Anterior cingulate cortex (tissue), 58 donors: ENCODE data around the gene CRABP2.

Experiments
- DNase-seq, 58 donors: peaks; one replicate each; lab custom pipeline; 2025; lab: John Stamatoyannopoulos, UW

Gene CRABP2

GRCh38 chr1:156675210-156676113 is 29.9 kb downstream of the CRABP2 start:
- peak in 2 of 58 donors; percentile 14 to 17 for DNase-seq

GRCh38 chr1:156673387-156674121 is 31.8 kb downstream of the CRABP2 start:
- peak in 15 of 58 donors; percentile 11 to 45 (median 27) for DNase-seq

- no peak for DNase-seq
These were observed 33.6 kb downstream of the CRABP2 start for GRCh38 chr1:156671804-156672203.

GRCh38 chr1:156670791-156671190 is 34.6 kb downstream of the CRABP2 start:
- no peak for DNase-seq

- no peak for DNase-seq
These were observed 35.0 kb downstream of the CRABP2 start for GRCh38 chr1:156670359-156670758.

- DNase-seq = no peak
These were observed 35.6 kb downstream of the CRABP2 start for GRCh38 chr1:156669794-156670193.

GRCh38 chr1:156668801-156669637 is 36.4 kb downstream of the CRABP2 start:
- DNase-seq = no peak

GRCh38 chr1:156667968-156668709 is 37.2 kb downstream of the CRABP2 start:
- DNase-seq = peak in 2 of 58 donors; percentile 51 to 56

- DNase-seq = peak in 25 of 58 donors; percentile 14 to 79 (median 41)
These were observed 37.8 kb downstream of the CRABP2 start for GRCh38 chr1:156667610-156667967.

GRCh38 chr1:156666862-156667609 is 38.3 kb downstream of the CRABP2 start:
- no peak for DNase-seq

- no peak for DNase-seq
These were observed 39.8 kb downstream of the CRABP2 start for GRCh38 chr1:156665539-156665938.

- DNase-seq = peak in 16 of 58 donors; percentile 13 to 58 (median 31)
These were observed 40.5 kb downstream of the CRABP2 start for GRCh38 chr1:156664767-156665411.

- peak in 2 of 58 donors; percentile 25 to 37 for DNase-seq
These were observed 41.2 kb downstream of the CRABP2 start for GRCh38 chr1:156664046-156664766.

- DNase-seq = peak in 17 of 58 donors; percentile 16 to 55 (median 27)
These were observed 42.2 kb downstream of the CRABP2 start for GRCh38 chr1:156663178-156663577.

GRCh38 chr1:156662800-156663055 is 42.7 kb downstream of the CRABP2 start:
- no peak for DNase-seq

- peak in 43 of 58 donors; percentile 18 to 87 (median 61) for DNase-seq
These were observed 43.2 kb downstream of the CRABP2 start for GRCh38 chr1:156662005-156662799.

GRCh38 chr1:156660752-156661112 is 44.7 kb downstream of the CRABP2 start:
- DNase-seq = no peak
